Stomach smooth muscle (tissue), 2 donors: ENCODE data around the gene HDAC1.

Source experiments
- H3K27ac ChIP-seq: one replicate; pipeline ENCODE4 v1.7.0; 2013; ENCODE audit warnings: mild to moderate bottlenecking, low read length, inconsistent platforms
- H3K27me3 ChIP-seq, 2 donors: one replicate each; pipeline ENCODE4 v1.7.0; 2013; ENCODE audit warnings: low read length in 2 of 2; ENCODE audit not compliant: insufficient read depth in 2 of 2, control insufficient read depth in 1 of 2
- H3K36me3 ChIP-seq, 2 donors: one replicate each; pipeline ENCODE4 v1.7.0; 2013; ENCODE audit warnings: low read length in 2 of 2; ENCODE audit not compliant: control insufficient read depth in 2 of 2, insufficient read depth in 2 of 2
- H3K4me1 ChIP-seq: one replicate; pipeline ENCODE4 v1.7.0; 2013; ENCODE audit warnings: low read length; ENCODE audit not compliant: control insufficient read depth, insufficient read depth
- H3K4me3 ChIP-seq, 2 donors: one replicate each; pipeline ENCODE4 v1.7.0; 2013; ENCODE audit warnings: low read length in 2 of 2
- H3K9ac ChIP-seq, 2 donors: one replicate each; pipeline ENCODE4 v1.7.0; 2013; ENCODE audit warnings: low read length in 2 of 2, mild to moderate bottlenecking in 1 of 2
- H3K9me3 ChIP-seq, 2 donors: one replicate each; pipeline ENCODE4 v1.7.0; 2013; ENCODE audit warnings: low read length in 2 of 2; ENCODE audit not compliant: control insufficient read depth in 2 of 2
- donor health status: healthy.
- donor health status: Pancreatic carcinoma.

Gene HDAC1

GRCh38 chr1:32377541-32378220, 85.8 kb downstream of the HDAC1 start:
- Histone ChIP-seq H3K27ac (no peak overlapping the region), H3K4me1 (no peaks in the 10 kb centered on the region), H3K36me3 (peaks cover 72 to 82% of the 10 kb centered on the region in 2 donors), H3K27me3 (no peaks in the 10 kb centered on the region), H3K9me3 (no peaks in the 10 kb centered on the region), H3K4me3 (no peak overlapping the region), H3K9ac (no peak overlapping the region)

DNA sequence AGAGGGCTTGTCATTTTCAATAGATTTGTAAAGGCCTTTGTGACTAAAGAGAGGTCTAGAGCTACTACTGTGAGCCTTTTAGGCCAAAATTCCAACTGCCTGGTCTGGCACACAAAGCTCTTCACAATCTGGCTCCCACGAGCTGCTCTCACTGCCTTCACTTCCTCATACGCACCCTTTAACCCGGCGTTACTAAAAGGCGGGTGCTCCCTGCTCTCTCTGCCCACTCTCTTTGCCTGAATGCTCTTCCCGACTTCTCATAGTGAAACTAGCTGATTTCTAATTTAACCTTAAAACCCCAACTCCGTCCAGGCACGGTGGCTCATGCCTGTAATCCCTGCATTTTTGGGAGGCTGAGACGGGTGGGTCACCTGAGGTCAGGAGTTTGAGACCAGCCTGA, 88.2 kb downstream of the HDAC1 start:
- Histone ChIP-seq H3K9me3 (no peaks in the 10 kb centered on the region), H3K9ac (no peak overlapping the region), H3K27me3 (no peaks in the 10 kb centered on the region), H3K4me3 (no peak overlapping the region), H3K36me3 (peaks cover 71 to 81% of the 10 kb centered on the region in 2 donors), H3K27ac (no peak overlapping the region), H3K4me1 (no peaks in the 10 kb centered on the region)
